HG02588 (cell line): ENCODE measurements around the gene PDZRN3.

Experiments used
- ATAC-seq: cut with Tn5 transposase; IDR thresholded peaks from one replicate; pipeline ENCODE4 v1.9.1; 2021; ENCODE audit warnings: mild to moderate bottlenecking, moderate library complexity; ENCODE audit not compliant: unreplicated experiment

Gene PDZRN3

DNA sequence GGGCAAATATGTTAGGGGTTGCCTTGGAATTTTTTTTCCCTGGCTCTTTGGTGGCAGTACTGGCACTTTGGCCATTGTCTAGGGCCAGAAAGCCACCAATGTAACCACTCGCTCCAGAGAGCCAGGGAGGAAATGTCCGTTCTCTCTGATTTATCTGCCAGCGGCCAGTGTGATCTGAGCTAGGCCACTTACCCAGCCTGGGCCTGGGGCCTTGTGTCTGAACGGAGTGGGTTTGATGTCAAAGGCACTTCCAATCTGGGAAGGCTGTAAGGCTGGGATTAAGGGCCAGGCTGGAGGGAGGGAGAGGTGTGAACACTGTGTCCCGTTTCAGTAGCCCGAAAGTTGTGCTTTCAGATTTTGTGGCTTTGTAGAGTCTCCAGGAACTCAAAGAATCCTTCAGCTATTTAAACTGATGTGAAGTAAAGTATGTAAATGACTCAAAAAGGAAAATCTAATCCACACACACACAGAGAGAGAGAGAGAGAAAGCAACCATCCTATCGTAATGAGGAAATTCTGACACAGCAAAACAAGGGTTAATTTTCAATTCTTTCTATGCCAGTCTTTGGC is 271.0 kb downstream of the PDZRN3 start:
- no peak for ATAC-seq

DNA sequence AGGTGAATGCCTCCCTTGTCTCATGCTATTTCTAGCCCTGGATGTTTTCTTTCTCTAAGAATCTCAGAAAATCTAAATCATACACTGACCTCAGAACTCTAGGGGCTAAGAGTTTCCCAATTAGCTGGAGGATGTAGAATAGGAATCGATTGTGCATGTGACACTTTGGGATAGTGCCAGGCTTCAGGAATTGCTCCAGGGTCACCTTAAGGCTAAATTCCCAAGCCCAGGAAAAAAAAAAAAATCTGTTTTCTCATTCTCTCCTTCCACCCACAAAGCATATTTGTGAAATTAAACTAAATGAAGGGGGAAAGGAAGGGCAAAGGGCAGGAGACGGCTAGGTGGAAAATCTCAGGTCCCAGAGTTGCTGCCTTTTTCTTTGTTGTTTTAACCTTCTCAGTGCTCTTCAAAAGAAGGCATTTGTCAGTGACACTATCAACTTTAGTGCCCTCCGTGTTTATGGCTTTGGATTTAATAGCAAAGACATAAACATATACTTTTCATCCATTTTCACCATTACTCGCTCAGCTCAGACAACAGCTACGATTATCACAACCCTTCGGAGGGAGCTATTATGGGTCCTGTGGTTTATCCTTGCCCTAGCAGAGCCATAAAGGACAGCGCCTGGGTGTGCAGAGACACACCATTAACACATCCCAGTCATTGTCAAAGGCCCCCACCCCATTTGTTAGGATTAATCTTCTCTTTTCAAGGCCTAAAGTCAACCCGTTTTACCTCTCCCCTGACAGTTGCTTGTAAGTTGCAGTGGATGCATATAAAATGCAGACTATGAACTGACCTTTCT is 271.7 kb downstream of the PDZRN3 start:
- no peak for ATAC-seq

DNA sequence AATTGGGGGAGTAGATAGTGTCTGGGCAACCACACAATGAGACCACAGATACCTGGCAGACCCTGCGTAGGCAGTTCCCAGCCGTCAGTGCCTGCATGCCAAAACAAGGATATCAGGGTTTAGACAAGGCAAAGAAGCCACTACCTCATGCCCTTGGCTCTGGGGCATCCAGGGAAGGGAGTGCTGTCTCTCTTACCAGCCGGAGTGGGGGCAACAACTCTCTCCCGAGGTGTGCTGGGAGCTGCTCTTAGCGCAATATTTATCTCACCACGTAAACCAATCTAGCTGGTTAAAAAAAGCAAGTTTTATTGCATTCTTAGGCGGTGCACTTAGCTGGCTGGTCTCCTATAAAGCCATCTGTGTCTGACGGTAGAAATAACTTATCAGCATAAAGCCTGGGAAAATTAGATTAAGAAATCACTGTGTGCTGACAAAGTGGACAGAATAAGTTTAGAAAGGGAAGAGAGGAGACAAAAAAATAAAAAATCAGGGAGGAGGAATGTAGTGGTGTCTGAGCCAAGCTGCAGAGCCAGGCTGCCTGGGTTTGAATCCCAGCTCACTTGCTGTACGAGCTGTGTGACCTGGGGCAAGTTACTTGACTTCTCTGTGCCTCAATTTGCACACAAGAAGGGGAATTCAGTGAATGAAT is 273.2 kb downstream of the PDZRN3 start:
- no peak for ATAC-seq

DNA sequence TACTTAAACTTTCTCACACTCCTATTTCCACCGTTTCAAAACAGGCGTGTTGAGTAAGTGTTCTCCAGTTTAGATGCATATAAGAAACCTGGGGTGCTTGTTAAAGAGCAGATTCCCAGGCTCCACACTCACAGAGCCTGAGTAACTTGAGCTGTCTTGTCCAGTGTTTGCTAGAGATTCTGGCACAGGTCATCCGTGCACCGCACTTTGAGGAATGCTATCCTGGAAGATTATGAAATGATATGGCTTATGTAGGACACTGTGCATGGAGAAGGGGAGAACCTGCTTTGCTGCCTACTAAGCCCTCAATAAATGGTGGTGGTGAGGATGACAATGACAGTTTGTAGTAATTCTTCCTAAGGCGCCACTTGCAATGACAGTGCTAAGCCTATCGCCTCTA is 273.7 kb downstream of the PDZRN3 start:
- no peak for ATAC-seq

DNA sequence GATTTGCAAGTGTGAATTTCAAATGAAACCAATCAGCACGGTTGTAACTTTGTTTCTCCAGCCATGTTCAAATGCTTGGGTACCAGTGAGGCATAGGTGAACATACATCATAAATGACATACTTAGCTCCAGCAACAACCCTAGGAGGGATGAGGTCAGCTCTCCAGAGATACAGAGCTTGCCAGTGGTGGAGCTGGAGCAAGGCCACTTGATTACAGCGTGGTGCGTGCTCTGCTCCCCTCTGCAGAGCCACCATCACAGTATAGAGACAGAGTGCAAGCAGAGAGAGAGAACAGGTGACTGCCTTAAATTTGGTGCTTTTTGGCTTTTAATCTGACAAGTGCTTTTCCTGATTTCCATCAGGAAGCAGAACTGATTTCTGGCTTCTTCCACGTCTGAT is 275.1 kb downstream of the PDZRN3 start:
- no peak for ATAC-seq

DNA sequence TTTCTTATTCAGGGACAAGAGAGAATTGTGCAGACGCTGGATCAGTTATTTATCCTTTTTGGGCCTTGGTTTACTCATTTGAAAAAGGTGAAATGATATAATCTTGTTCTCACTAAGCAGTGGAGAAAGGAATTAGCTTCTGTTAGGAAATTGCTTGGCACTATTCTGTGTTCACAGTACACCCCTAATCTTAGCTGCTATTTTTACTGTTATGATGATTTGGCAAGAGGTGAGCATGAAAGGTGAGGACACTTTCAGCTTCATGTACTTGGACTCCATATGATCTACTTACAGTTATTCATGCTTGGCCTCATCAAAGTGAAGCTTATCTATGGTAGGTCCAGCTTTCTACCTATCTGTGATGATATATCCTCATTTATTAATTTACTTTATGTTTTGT is 282.7 kb downstream of the PDZRN3 start:
- ATAC-seq, result no peak

DNA sequence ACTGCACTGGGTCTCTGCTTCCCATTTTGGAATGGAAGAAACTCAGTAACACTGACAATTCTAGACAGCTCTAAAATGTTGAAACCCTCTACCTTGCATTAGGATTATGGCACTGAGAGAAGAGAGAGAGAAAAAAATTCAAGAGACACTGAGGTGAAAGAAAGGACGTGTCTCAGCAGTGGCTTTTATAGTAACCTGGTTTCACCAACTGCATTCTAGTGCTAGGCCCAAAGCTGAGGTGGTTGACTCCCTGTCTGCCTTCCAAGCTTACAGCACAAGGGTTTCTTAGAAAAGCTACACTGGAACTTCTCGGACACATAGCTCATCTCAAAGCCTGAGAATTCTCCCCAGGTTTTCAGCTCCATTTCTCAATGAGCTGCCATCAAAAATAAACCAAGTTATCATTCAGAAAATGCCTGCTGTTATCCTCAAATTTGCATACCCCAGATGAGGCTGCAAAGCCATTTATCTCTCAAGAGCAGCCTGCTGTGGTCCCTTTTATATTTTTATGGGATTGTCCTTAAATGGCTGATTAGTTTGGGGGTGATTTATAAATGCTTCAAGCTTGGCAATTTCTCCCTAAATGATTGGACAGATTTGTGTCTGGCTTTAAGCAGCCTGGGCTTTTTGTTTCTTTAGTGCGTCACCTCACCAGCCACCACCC is 283.3 kb downstream of the PDZRN3 start:
- no peak for ATAC-seq

DNA sequence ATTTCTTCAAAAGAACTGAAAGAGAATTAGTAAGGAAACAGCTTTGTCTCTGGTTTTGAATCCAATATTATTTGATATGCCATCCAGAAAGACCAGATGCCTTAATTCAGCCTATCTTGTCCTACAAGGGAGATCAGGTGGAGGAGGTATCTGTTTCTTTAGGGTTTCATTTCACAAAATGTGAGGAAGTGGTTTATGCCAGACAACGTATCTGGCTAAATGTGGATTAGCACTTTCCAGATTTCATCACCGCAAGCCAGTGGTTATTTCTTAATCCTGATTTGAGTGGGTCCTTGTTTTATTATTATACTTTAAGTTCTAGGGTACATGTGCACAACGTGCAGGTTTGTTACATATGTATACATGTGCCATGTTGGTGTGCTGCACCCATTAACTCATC is 292.2 kb downstream of the PDZRN3 start:
- no peak for ATAC-seq
